GM19099 (cell line): ENCODE results near the gene ERC2.

ENCODE experiments used
- POLR2A ChIP-seq: IDR thresholded peaks from 3 replicates; pipeline ENCODE4 v1.6.1; 2011; ENCODE audit warnings: low read depth; ENCODE audit not compliant: insufficient read length; ENCODE audit errors: extremely low read depth

The ERC2 gene

GRCh38 chr3:55480911-55481743 lies 987.1 kb downstream of the ERC2 start:
- TF ChIP-seq POLR2A: no peak

- no peak for TF ChIP-seq POLR2A
Observed at GRCh38 chr3:55477306-55478303, 990.7 kb downstream of the ERC2 start.

- no peak for TF ChIP-seq POLR2A
Observed at GRCh38 chr3:55476515-55476914, 991.8 kb downstream of the ERC2 start.

GRCh38 chr3:55474213-55474632 lies 994.0 kb downstream of the ERC2 start:
- TF ChIP-seq POLR2A: no peak

- no peak for TF ChIP-seq POLR2A
Observed at GRCh38 chr3:55473788-55474187, 994.5 kb downstream of the ERC2 start.

GRCh38 chr3:55471522-55472280 lies 996.6 kb downstream of the ERC2 start:
- TF ChIP-seq POLR2A: no peak

GRCh38 chr3:55471084-55471483 lies 997.2 kb downstream of the ERC2 start:
- no peak for TF ChIP-seq POLR2A

GRCh38 chr3:55469957-55470526 lies 998.2 kb downstream of the ERC2 start:
- TF ChIP-seq POLR2A: no peak

- no peak for TF ChIP-seq POLR2A
Observed at GRCh38 chr3:55468251-55468650, 1000.0 kb downstream of the ERC2 start.

GRCh38 chr3:55467099-55467498 lies 1001.2 kb downstream of the ERC2 start:
- TF ChIP-seq POLR2A: no peak

GRCh38 chr3:55466526-55466925 lies 1001.7 kb downstream of the ERC2 start:
- no peak for TF ChIP-seq POLR2A

GRCh38 chr3:55461896-55462295 lies 1006.4 kb downstream of the ERC2 start:
- no peak for TF ChIP-seq POLR2A

- TF ChIP-seq POLR2A: no peak
Observed at GRCh38 chr3:55459838-55460237, 1008.4 kb downstream of the ERC2 start.
